Spleen (tissue), 11 donors: ENCODE results near the gene ACTN4. TPM values are rescaled to one million over a fixed set of nuclear protein-coding genes. Genes with fewer than 3 reads are reported as not detected.

Experiments
- DNase-seq: peaks from one replicate; pipeline ENCODE4 v3.0.0-alpha.2; 2020
- H3K27ac ChIP-seq, 8 donors: fragments of 200-600 bp; sonication (generic) in 7 of 8; 1 replicate in 4 of 8; 2 replicates in 4 of 8; pipeline versions ENCODE4 v1.5.0 to v1.8.0; 2016 to 2021; ENCODE audit warnings: inconsistent platforms in 4 of 8, mild to moderate bottlenecking in 4 of 8, moderate library complexity in 1 of 8
- H3K27me3 ChIP-seq, 7 donors: fragments of 200-600 bp; sonication (generic) in 6 of 7; replicated peaks in 1 of 7; 1 replicate in 4 of 7; 2 replicates in 3 of 7; pipeline versions ENCODE4 v1.5.0 to v1.8.0; 2016 to 2021; ENCODE audit warnings: inconsistent platforms in 3 of 7, mild to moderate bottlenecking in 1 of 7
- H3K36me3 ChIP-seq, 6 donors: fragments of 200-600 bp; sonication (generic) in 5 of 6; 1 replicate in 4 of 6; 2 replicates in 2 of 6; pipeline versions ENCODE4 v1.5.0 to v1.8.0; 2016 to 2021; ENCODE audit warnings: inconsistent platforms in 2 of 6
- H3K4me1 ChIP-seq, 6 donors: fragments of 200-600 bp; sonication (generic) in 5 of 6; 1 replicate in 3 of 6; 2 replicates in 3 of 6; pipeline versions ENCODE4 v1.5.0 to v1.8.0; 2016 to 2021; ENCODE audit warnings: inconsistent platforms in 3 of 6
- H3K4me3 ChIP-seq, 8 donors: fragments of 200-600 bp; sonication (generic) in 7 of 8; 1 replicate in 4 of 8; 2 replicates in 4 of 8; pipeline versions ENCODE4 v1.5.0 to v1.8.0; 2016 to 2021; ENCODE audit warnings: inconsistent platforms in 4 of 8, mild to moderate bottlenecking in 4 of 8, moderate library complexity in 2 of 8
- H3K9me3 ChIP-seq, 8 donors: fragments of 200-600 bp; sonication (generic) in 7 of 8; 1 replicate in 4 of 8; 2 replicates in 4 of 8; pipeline versions ENCODE4 v1.5.0 to v1.8.0; 2016 to 2021; ENCODE audit warnings: inconsistent platforms in 4 of 8
- POLR2A ChIP-seq, 3 donors: fragments of 450-650 bp; IDR thresholded peaks; one replicate each; pipeline ENCODE4 v1.5.1; 2017; ENCODE audit warnings: antibody characterized with exemption in 3 of 3, mild to moderate bottlenecking in 1 of 3
- POLR2AphosphoS5 ChIP-seq, 3 donors: sonication (generic); formaldehyde crosslinking; IDR thresholded peaks; one replicate each; pipeline ENCODE4 v1.5.1; 2017; ENCODE audit warnings: antibody characterized with exemption in 3 of 3
- WGBS, 5 donors: extraction: QIAGEN DNeasy Blood & Tissue Kit in 3 of 5; methylation state at CpG; one replicate each; pipeline versions ENCODE4 v1.1.5 to v1.1.7; 2013 to 2018; 5-methylcytosine and 5-hydroxymethylcytosine counted together
- intact Hi-C: fragments of 100-400 bp; cut with DNase I; formaldehyde crosslinking; loops from one replicate; pipeline ENCODE4 v1.15.0; 2023; ENCODE audit warnings: low total_unique reads
- polyA plus RNA-seq, 3 donors: library from polyadenylated mRNA; stranded (reverse); fragments of 200-250 nt; gene quantifications; one replicate each; pipeline ENCODE4 v1.2.1, GENCODE V29; 2013
- total RNA-seq, 7 donors: library from RNA; depleted of rRNA in 3 of 7; stranded (reverse); fragments of >200 nt in 3 of 7; fragmentation: NEBNext Ultra II Directional in 4 of 7; extraction: Animal tissue kit (Norgen Biotek cat#: 25700) in 4 of 7; gene quantifications; one replicate each; pipeline versions ENCODE4 v1.1.0 to v1.2.1, GENCODE V29; 2016 to 2021
- TF ChIP-seq, protein P1 (sequence below), 11 experiments: fragments of 200-600 bp in 7 of 11; fragments of 450-650 bp in 4 of 11; sonication (generic) in 4 of 11; IDR thresholded peaks in 8 of 11; conservative IDR thresholded peaks in 3 of 11; 1 replicate in 7 of 11; 2 replicates in 4 of 11; pipeline versions ENCODE4 v1.4.0 to v1.8.0; 2016 to 2021; ENCODE audit warnings: antibody characterized with exemption in 11 of 11, inconsistent platforms in 4 of 11, mild to moderate bottlenecking in 1 of 11
- donor health status: healthy with polysubstance abuse.
- donor health status: DM: no; HTN: no; CAD: no; lungs with moderate emphysema.
- donor health status: DM: no; HTN: no; CAD: no.
- donor health status: Bipolar disorder and iron deficiency.
- donor health status: healthy.
- donor health status: DM: no; HTN: no; CAD: no.
- donor health status: DM: yes; HTN: yes; CAD: no.

The ACTN4 gene
- total and polyA plus RNA-seq, 10 donors = 39.3 to 621 (median 408) TPM

DNA sequence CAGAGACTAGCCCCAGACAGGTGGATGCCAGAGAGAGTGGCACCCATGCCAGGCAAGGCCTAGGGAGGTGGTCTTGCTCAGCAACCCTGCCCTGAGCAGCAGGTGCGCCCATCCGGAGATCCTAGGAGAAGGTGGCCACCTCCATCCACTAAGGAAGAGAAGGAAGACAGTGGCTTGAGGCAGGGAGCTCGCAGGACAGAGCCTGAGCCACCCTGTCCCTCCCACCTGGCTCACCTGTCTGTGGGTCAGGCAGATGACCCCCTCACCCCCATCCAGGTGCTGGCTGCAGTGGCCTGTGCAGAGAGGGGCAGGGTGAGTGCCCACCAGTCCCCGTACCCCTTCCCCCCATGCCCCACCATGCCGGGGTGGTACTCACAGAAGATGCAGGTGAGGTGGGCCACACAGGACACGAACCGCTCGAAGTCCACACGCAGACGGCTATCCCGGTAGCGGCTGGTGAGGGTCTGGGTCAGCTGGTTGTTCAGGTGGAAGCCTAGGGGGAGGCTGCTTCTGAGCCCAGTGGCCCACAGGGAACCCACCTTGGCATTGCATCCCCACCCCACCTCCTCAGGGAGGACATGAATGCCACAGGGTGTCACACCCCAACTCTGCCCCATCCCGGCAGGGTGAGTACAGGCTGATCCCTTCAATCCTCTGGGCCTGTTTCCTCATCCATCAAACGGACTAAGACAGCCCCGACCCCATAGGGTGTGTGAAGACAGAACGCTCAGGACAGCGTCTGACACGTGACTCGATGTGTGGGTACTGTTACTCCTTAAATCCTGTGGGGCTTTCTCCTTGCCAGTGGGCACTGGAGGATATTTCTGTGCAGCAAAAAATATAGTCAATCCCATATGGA, 83.5 kb downstream of the ACTN4 start:
- Histone ChIP-seq H3K4me3 (no peak overlapping the region), H3K4me1 (peaks cover 36 to 95% (median 85%) of the 10 kb centered on the region in 6 donors), H3K9me3 (no peaks in the 10 kb centered on the region), H3K27ac (peak overlapping the region in 7 of 8 donors; percentile 30 to 88 (median 85)), H3K36me3 (peaks cover 3 to 67% (median 48%) of the 10 kb centered on the region in 6 donors), H3K27me3 (no peaks in the 10 kb centered on the region)
- intact Hi-C loops = no loop called here
- WGBS, 5 donors = 82 to 94% (median 89%) methylated on average over 7 to 19 of the region's 19 CpGs
- no peak for DNase-seq
- TF ChIP-seq POLR2A (IDR thresholded peaks at IDR 0.05) = no peak
- peak; percentile 17 to 65 (median 40) for TF ChIP-seq POLR2AphosphoS5 (IDR thresholded peaks at IDR 0.05)

DNA sequence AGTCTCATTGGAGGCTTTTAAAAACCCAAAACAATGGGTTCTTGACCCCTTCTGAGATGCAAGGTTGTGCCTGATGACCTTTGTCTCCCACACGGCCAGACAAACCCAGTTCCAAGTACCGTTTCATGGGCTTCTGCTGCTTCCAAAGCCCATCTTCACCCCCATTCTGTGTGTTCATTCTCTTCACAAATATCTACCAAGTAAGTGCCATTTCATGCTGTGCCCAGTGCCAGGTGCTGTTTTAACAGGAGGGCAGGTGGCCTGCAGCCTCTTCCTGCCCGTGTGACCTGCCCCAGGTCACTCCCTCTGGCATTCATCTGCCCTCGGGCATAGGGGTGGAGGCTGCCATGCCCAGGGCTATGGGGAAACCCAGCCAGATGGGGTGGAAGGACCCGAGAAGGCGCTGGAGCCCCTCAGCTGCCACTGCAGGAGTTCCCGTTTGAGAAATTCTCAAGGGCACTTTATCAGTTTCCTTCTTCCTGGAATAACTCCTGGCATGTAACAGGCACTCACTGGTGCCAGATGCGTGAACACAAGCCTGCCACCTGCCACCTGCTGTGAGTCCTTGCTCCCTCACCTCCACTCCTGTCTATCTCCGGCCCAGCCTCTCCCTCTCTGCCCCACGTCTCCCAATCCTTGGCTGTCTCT, 84.3 kb downstream of the ACTN4 start:
- DNase-seq = peak; percentile 70
- Histone ChIP-seq H3K27me3 (peaks cover 0 to 8% (median 0%) of the 10 kb centered on the region in 7 donors), H3K4me1 (peaks cover 33 to 95% (median 84%) of the 10 kb centered on the region in 6 donors), H3K27ac (peak overlapping the region; percentile 74 to 88 (median 83)), H3K36me3 (peaks cover 3 to 59% (median 40%) of the 10 kb centered on the region in 6 donors), H3K9me3 (no peaks in the 10 kb centered on the region), H3K4me3 (no peak overlapping the region)
- TF ChIP-seq POLR2A (IDR thresholded peaks at IDR 0.05) = no peak
- TF ChIP-seq POLR2AphosphoS5 (IDR thresholded peaks at IDR 0.05) = peak; percentile 45 to 78 (median 70)
- intact Hi-C loops = no loop called here
- WGBS, 5 donors = 65 to 76% (median 68%) methylated on average over 10 of the region's 10 CpGs

DNA sequence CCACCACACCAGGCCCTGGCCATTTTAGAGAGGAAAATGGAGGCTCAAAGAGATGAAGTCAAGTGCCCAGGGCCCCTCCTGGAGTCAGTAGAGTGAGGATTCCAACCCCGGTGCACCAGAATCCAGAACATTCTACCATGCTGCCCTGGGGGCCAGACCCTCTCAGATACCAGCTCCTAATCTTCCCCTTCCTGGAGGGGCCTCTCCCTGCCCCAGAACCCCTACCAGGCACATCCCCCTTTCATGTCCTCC, 85.7 kb downstream of the ACTN4 start:
- TF ChIP-seq POLR2A (IDR thresholded peaks at IDR 0.05) (no peak), POLR2AphosphoS5 (IDR thresholded peaks at IDR 0.05) (no peak)
- TF ChIP-seq, protein P1, sequence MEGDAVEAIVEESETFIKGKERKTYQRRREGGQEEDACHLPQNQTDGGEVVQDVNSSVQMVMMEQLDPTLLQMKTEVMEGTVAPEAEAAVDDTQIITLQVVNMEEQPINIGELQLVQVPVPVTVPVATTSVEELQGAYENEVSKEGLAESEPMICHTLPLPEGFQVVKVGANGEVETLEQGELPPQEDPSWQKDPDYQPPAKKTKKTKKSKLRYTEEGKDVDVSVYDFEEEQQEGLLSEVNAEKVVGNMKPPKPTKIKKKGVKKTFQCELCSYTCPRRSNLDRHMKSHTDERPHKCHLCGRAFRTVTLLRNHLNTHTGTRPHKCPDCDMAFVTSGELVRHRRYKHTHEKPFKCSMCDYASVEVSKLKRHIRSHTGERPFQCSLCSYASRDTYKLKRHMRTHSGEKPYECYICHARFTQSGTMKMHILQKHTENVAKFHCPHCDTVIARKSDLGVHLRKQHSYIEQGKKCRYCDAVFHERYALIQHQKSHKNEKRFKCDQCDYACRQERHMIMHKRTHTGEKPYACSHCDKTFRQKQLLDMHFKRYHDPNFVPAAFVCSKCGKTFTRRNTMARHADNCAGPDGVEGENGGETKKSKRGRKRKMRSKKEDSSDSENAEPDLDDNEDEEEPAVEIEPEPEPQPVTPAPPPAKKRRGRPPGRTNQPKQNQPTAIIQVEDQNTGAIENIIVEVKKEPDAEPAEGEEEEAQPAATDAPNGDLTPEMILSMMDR (IDR thresholded peaks at IDR 0.05 in 8 of 11, conservative IDR thresholded peaks at IDR 0.05 in 3 of 11) = no peak
- intact Hi-C loops = no loop called here
- Histone ChIP-seq H3K9me3 (no peaks in the 10 kb centered on the region), H3K36me3 (peaks cover 0 to 45% (median 28%) of the 10 kb centered on the region in 6 donors), H3K27me3 (peaks cover 0 to 15% (median 0%) of the 10 kb centered on the region in 7 donors), H3K4me1 (peaks cover 27 to 91% (median 80%) of the 10 kb centered on the region in 6 donors), H3K27ac (peak overlapping the region; percentile 74 to 88 (median 83)), H3K4me3 (no peak overlapping the region)
- DNase-seq = no peak
- 86 to 100% (median 93%) methylated on average over 1 of the region's 1 CpG for WGBS, 5 donors

DNA sequence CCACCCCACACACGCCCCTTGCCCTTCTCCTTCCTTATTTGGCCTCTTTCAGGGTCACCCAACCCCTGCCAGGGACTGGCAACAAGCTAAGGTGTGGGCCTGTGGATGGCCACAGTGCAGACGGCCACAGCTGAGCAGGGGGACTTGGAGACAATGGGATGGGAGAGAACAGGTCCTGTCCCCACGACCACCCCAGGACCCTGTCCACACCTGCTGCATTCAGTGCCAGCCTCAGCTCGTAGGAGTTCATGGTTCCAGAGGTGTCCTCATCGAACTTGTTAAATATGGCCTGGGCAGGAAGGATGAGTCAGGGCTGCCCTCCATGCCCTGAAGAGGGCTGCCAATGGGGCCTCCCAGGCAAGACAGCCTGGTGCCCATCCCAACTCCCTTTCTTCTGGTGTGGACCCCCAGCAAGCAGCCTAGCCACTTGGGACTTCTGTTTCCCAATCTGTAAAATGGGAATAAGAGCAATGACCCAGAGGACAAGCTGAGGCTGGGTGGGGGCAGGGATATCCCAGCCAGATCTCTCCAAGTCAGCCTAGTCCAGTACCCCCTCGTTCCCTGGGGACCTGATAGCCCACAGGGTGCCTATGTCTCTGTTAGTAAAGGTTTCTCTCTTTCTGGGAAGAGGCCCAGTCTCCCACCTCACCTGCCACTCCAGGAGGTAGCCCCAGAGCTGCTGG, 86.2 kb downstream of the ACTN4 start:
- no peak for TF ChIP-seq POLR2A (IDR thresholded peaks at IDR 0.05)
- TF ChIP-seq, protein P1 (IDR thresholded peaks at IDR 0.05 in 8 of 11, conservative IDR thresholded peaks at IDR 0.05 in 3 of 11) = no peak
- peak in 2 of 3 donors; percentile 47 to 52 for TF ChIP-seq POLR2AphosphoS5 (IDR thresholded peaks at IDR 0.05)
- intact Hi-C loops = no loop called here
- Histone ChIP-seq H3K4me3 (peak overlapping the region in 2 of 8 donors; percentile 46 to 79), H3K27ac (peak overlapping the region; percentile 74 to 88 (median 83)), H3K27me3 (peaks cover 0 to 15% (median 0%) of the 10 kb centered on the region in 7 donors), H3K9me3 (no peaks in the 10 kb centered on the region), H3K4me1 (peaks cover 25 to 88% (median 77%) of the 10 kb centered on the region in 6 donors), H3K36me3 (peaks cover 0 to 41% (median 26%) of the 10 kb centered on the region in 6 donors)
- WGBS, 5 donors = 38 to 61% (median 57%) methylated on average over 6 of the region's 6 CpGs
- no peak for DNase-seq
